ENCODE data around the gene AHDC1.
"Not testable (repeated sequence)": the region's sequence is repeated elsewhere in the genome, so short reads cannot be mapped to it uniquely, and the experiment has no call there.

The AHDC1 gene

DNA sequence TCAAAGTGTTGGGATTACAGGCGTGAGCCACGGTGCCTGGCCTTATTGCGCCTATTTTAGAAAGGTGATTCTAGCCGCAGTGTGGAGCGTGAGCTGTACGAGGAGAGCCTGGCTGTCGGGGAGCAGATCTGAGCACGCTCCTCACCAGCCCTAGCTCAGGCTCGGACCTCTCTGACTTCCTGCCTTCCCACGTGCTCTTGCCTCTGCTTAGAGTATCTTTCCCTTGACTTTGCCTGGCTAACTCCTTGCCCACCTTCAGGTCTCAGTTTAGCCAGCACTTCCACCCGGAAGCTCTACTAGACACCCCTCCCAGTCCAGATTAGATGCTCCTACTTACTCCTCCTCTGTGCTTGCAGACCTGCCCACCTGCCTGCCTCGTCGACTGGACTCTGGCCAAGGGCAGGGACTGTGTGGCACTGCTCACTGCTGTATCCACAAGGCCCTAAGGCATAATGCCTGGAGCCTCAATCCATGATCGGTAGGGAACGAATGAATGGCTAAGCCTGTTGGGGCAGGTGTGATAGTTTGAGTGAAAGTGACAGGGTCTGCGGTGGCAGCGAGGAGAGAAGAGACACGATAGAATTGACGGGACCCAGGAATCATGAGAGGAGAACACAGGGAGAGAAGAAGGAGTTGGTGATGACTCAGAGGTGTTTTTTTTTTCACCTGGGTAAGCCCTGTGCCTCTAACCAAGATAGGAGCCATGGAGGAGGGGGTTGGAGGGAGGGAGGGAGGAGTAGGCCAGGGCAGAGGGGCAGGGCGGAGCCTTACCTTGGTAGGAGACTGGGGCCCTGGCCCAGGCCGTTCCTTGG lies 85.8 kb downstream of the AHDC1 start:
- no peak for DNase-seq (ENCODE audit: low spot score)

DNA sequence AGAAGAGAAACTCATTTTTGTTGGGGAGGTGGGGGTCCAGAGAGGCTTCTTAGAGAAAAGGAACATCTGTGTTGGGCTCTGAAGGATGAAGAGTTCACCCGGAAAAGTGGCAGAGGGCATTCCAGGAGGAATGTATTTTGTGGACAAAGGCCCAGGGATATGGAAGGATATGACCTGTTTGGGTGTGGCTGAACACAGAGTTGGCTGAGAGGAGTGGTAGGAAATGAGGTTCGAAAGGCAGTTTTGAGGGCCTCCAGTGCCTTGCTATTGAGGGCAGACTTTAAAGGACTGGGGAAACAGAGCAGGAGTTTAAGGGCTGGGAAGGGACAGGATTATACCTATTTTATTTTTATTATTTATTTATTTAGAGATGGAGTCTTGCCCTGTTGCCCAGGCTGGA lies 86.6 kb downstream of the AHDC1 start:
- DNase-seq (ENCODE audit: low spot score), result no peak

DNA sequence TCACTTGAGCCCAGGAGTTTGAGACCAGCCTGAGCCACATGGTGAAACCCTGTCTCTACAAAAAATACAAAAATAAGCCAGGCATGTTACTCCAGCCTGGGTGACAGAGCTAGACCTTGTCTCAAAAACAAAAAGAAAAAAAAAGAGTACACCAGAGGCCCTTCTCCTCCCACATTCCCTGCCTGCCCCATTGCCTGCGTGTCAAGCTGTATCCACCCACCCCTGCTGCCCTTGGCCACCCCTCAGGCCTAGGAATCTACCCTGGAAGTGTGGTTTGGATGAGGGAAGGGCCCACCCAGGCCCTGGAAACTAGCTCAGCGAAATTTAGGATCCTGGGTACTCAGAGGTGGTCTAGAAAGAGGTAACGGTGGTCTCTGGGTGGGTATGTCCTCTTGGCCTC lies 88.3 kb downstream of the AHDC1 start:
- no peak for DNase-seq (ENCODE audit: low spot score)

DNA sequence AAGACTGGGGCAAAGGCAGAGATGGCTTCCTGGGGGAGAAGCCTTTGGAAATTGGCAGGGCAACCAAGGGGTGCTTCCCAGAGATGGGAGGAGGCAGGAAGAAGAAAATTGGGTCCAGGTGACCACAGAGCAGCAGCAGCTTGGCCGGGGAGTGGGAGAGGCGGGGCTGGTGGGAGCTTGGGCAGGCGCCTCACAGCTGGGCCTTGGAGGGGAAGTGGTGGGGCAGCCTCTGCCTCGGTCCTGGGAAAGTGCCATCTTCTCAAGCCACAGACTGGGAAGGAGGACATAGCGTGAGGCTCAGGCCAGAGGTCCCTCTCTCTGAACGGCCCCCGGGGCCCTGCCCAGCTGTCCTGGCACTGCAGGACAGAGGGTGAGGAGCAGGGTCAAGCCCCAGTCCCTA lies 90.0 kb downstream of the AHDC1 start:
- no peak for DNase-seq (ENCODE audit: low spot score)

DNA sequence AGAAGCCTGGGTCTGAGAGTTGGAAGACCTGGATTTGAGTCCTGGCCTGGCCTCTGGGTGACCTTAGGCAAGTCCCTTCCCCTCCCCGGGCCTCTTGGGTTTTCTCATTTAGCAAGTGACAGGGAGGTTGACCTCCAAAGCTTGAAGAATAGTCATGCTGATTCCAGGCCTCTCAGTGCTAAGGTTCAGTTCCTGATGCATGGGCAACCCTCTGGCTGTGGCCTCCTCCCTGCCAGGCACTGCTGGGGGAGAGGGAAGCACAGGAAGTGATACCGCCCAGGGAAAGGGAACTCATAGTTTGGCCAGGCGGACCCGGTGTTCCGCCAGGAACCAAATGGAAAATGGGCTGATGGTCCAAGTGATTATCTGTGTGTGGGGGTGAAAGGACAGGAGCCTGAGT lies 90.4 kb downstream of the AHDC1 start:
- no peak for DNase-seq (ENCODE audit: low spot score)

DNA sequence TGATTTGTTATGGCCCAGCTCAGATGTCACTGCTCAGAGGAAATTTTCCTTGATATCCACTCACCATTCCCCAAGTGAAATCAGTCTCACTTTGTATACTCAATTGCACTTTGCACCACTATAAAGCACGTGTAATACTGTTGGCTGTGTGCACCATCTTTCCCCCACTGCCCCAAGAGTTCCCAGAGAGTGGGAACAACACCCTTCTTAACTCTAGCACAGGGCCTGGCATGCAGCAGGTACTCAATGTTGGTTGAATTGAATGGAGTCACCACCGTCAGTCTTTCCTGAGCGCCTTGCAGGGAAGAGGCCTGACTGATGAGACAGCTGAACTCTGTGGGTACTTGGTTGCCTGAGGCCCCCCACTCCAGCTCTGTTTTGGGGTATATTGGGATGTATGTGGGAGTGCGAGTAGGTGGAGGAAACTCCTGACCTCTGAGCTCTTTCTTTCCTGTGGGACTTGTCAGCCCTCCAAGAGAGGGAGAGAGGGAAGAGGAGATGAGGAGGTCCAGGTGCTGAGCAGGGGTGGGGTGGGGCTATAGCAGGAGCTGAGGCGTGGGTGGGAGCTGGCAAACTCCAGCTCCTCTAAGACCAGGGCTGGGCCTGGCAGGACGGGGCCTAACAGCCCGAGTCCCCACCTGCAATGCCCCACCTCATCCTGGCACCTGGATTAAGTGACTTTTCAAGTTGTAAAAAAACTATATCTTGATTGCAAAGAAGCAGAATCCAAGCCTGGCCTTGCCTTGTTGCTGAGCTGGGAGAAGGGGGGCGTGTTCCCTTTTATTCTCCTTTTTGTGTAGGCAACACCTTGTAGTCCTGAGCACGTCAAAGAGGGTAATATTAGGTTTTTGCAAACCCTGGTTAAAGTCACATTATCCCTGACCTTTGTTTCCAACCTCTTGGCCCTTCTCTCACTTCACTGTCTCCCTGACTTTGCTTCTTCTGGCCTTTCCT lies 94.5 kb downstream of the AHDC1 start:
- DNase-seq (ENCODE audit: low spot score), result no peak

DNA sequence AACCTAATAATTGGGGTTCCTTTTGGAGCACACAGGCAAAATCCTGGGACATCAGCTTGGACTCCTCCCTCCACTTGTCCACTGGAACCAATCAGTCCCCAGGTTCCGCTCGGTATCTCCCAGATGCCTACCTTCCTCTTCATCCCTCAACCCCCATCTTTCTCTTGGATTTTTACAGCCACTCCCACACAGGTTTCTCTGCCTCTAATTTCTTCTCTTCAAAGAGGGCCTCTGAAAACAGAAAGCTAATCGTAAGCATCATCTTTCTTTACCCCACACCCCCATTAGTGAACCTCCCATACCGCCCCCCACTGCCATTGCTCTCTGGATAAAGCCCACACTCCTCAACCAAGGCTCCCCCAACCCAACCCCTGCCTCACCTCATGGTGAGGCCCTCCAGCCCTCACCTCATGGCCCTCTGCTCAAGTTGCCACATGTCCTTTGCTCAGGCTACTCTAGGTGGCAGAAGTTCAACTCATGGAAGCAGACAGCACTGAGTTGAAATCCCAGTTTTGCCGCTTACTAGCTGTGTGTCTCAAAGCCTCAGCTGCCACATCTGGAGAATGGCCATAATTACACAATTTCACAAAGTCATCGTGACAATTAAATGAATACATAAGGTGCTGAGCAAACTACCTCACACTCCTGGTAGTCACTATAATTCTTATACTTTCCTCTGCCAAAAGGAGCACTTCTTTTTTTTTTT lies 95.8 kb downstream of the AHDC1 start:
- no peak for DNase-seq (ENCODE audit: low spot score)

DNA sequence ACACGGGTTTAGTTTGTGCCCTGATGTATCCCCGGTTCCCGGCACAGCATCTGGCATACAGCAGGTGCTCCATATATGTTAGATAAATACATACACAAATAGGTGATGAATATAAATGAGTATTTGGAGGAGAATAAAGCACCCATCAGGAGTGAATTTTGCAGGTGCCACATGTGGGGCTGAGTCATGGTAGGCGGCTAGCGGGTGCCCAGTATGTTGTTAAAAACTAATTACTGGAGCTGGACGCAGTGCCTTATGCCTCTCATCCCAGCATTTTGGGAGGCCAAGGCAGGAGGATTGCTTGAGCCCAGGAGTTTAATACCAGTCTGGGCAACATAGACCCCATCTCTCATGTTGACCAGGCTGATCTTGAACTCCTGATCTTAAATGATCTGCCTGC lies 97.2 kb downstream of the AHDC1 start:
- no peak for DNase-seq (ENCODE audit: low spot score)

DNA sequence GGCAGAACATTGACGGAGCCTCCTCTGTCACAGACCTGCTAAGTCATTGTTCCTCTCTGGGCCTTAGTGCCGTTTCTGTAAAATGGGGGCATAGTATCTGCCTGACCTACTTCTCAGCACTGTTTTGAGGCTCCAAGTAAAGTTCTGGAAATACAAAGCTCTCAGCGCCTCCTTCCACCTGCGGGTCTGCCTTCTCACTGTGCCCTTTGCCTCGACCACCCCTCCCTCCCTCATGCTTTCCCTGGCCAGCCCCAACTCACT lies 98.6 kb downstream of the AHDC1 start:
- peak; percentile 2 for DNase-seq (ENCODE audit: low spot score)

DNA sequence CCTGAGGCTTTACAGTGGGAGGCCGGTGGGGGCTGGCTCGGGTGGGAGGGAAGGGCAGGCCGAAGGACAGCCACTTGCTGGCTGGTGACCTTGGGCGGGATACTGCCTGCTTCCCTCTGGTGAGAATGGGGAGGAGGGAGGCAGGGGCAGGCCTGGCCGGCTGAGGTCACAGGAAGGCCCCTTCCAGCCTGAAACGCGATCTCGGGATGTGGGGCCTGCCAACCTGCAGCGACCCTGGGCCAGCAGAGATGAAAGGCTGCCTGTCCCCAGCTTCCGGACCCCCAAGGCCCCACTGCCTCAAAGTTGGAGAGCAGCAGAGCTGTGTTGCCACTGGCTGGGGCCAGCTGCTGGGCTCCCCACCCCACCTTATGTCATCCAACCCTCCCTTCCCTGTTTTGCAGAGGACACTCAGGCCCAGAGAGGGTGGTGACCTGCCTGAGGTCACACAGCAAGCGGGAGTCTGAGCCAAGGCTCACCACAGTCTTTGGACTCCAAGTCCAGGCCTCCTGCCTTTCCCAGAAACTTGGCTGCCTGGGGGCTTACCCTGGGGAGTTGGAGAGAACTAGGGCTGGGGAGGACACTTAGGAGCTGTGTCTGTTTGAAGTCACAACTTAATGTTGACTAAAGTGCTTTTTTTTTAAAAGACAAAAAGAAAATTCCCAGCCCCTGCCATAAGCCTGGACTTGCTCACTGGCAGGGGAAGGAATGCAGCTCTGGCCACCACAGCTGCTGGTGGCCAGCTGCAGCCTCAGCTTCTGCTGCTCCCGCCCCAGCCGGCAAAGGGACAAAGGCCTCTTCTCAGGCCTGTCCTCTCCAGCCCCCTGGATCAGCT lies 99.1 kb downstream of the AHDC1 start:
- peak; percentile 1 for DNase-seq (ENCODE audit: low spot score)

DNA sequence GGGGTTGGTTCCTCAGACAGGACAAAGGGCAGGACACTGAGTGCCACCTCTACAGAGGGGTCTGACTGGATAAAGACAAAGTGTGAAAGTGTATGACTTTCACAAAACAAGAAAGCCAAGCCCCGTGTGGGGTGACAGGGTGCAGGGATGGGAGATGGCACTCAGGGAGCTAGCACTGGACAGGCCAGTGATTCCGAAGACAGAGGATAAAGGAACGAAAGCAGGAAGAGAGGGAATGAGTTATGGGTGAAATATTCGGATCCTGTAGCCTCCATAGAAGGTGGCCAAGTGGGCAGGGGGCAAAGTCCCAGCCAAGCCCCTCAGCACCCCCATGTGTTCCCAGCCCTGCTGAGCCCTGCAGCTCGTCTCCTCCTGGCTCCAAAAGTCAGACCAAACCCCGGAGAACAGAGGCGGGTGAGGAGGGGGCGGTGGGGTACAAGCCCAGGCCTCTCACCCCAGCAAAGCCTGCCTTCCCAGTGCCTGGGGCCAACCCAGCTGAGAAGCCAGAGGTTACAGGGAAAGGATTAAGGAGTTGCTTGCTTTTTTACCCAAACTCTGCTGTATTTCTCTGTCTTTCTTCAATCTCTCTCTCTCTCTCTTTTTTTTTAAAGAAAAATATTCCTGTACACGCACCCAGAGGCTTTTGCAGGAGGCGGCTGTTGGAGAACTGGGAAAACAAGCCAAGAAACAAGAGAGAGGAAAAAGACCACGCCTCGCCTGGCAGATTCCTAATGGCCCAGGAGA lies 99.9 kb downstream of the AHDC1 start:
- peak; percentile 2 for DNase-seq (ENCODE audit: low spot score)

DNA sequence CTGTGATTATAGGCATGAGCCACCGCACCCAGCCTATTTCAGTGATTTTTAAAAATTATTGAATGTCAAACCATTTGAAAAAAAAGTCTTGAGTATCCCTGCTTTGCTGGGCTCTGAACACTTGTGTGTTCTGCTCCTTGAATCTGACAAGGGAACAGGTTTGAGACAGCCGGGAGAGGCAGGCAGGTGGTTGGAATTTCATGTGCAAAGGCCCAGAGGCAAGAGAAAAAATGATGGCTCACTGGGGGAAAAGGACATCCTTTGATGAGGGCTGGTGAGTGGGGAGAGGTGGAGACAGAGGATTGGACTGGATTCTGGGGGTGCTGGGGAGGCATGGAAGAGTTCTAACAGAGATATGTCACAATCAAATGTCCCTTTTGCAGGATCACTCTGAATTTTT lies 100.9 kb downstream of the AHDC1 start:
- DNase-seq (ENCODE audit: low spot score), result no peak

DNA sequence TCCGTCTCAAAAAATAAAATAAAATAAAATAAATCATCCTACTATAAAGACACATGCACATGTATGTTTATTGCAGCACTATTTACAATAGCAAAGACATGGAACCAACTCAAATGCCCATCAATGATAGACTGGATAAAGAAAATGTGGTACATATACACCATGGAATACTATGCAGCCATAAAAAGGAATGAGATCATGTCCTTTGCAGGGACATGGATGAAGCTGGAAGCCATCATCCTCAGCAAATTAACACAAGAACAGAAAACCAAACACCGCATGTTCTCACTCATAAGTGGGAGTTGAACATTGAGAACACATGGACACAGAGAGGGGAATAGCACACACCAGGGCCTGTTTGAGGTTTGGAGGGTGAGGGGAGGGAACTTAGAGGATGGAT lies 102.8 kb downstream of the AHDC1 start:
- not testable (repeated sequence) for DNase-seq (ENCODE audit: low spot score)

DNA sequence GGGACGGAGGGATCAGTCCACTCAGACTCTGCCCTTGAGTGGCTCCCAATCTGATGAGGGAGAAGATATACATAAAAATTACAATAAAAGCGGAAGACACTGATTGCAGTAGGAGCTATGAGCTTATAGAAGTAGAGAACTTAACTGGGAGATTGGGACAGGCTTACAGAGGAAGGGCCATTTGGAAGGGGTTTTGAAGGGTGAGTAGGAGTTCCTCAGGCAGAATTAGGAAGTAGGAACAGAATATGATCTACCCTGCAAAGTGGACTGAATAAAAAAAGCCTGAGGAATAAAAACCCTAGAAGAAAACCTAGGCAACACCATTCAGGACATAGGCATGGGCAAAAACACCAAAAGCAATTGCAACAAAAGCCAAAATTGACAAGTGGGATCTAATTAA lies 104.8 kb downstream of the AHDC1 start:
- no peak for DNase-seq (ENCODE audit: low spot score)

DNA sequence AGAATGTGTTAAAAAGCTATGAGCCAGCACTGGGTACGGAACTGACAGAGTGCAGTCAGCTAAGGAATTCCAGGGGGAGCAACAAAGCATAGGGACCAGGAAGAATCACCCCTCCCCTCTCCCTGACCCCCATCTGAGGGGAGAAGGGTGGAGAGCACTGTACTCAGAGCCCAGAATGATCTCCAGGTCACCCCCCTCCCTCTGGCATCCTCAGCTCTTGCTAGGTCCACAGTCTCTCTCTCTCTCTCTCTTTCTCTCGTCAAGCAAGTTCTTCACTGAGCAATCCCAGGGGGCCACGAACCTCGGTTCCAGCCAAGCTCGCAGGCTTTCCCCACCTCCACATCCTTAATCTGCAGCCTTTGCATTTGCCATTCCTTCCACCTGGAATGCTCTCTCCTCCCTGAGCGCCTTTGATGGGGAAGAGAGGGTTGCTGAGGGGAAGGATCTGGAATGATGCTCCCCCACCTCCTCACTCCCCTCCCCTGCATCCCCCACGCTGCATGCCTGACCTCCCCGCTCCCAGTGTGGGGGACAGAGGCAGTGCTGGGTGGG lies 107.3 kb downstream of the AHDC1 start:
- DNase-seq (ENCODE audit: low spot score), result no peak

DNA sequence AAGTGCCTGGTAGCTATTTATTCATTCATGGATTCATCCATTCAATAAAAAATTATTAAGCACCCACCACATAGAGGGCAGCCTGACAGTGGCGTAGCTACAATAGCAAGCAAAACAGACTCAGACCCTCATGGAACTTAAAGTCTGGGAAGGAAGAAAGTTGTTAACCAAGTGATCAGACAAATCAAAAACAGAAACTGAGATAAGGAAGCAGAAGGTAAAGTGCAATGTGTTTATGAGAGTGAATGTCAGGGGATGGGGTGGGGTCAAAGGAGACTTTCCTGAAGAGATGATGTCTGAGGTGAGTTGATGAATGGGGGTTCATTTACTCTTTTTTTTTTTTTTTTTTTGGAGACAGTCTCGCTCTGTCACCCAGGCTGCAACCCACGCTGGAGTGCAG lies 111.1 kb downstream of the AHDC1 start:
- DNase-seq (ENCODE audit: low spot score), result no peak

DNA sequence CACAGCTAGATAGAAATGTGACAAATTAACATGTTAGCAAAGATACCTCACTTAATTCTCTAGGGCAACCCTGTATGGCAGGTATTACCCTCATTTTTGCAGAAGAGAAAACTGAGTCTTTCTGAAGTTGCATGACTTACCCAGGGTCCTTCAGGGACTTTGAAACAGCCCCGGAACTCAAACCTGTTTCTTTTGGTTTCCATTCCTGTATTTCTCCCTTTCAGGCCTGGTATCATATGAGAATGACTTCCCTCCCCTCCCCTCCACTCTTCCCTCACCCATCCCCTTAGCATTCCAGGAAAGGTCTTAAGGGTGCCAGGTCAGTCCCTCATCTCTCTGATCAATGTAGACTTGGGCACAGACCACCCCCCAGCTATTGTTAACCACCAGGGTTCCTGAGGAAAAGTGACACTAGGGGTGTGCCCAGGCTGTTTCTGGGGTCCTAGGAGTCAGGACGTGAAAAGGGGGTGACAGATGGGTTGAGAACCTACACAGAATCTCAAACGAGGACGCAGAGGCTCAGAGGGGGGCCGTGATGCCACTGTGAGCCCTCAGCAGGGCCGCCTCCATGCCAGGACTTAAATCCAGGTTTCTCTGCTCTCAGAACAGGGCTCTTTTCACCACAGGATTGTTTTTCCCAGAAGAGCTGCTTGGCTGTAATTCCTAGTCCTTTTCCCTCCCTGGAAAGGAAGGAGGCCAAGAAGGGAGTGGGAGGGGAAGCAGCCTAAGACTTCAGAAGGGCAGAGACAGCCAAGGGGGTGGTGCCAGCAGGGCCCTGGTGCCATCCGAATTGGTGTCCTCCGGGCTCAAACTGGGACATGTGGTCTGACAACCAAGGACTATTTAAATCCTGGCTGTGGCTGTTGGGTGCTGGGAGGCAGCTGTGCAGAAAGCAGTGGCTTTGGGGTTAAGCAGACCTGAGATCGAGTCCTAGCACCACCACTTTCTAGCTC lies 111.9 kb downstream of the AHDC1 start:
- peak; percentile 31 for DNase-seq (ENCODE audit: low spot score)

DNA sequence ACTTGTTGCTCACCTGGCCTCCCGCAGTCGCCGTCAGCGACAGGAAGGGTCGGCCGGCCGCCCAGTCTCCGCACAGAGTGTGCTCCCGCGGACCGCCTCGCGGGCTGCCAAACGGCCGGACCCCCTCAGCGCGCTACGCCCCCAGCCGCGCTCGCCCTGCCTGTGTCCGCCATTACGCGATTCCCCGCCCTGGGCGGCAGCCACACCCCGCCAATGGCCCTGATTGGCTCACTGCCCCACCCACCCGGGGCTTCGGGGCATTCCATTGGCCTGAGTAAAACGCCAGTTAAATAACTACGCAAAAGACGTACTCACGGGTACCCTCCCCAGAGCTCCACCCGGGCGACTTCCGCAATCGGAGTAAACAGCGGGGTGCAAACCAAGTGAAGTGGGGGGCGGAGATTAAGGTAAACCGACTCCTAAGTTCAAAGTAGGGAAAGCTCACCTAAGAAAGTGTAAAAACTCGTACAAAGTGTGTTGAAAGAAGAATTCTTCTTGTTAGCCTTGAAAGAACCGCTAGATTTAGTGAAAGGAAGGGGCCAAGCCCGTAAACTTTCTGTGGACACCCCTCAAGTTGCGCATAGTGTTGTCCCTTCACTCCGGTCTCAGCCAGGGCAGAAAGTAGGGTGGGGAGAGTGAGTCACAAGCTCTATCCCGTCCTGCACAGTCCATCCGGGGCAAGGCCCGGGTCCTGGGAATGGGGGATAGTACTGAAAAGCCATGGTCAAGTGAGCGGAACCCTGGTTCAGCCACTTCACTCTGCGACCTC lies 113.8 kb downstream of the AHDC1 start, which contains the start of gene WASF2:
Gene WASF2, minus strand, starts transcription at position 195 of the 769 bp plus-strand sequence. CDS start 61,277 bp downstream, outside the sequence.
- peak; percentile 96 for DNase-seq (ENCODE audit: low spot score)

DNA sequence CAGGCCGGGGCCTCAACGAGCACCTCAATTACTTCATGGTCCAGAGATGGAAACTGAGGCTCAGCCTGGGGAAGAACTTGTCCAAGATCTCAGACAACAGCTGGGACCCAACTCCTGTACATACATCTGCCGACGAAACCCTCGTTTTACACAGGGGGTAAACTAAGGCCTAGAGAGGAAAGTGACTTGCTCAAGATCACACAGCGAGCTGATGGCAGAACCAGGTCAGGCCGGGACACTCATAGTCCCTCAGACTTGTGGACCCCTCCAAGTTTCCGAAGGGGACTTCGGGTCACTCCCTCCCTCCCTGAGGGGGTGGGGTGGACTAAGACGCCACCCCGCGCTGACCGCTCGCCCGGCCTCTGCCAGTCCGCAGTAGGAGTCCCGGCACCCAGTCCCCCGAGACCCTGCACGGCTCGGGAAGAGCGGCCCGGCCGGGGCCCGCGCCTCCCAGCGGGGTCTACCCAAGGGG lies 114.4 kb downstream of the AHDC1 start:
- DNase-seq (ENCODE audit: low spot score), result peak; percentile 24
